GM21515 (cell line): Measurements from ENCODE around the gene SBK2.
"Not testable (repeated sequence)": the region's sequence is repeated elsewhere in the genome, so short reads cannot be mapped to it uniquely, and the experiment has no call there.

Experiments used
- ATAC-seq: cut with Tn5 transposase; IDR thresholded peaks from one replicate; pipeline ENCODE4 v1.9.1; 2021; ENCODE audit not compliant: unreplicated experiment

The SBK2 gene

GRCh38 chr19:55503502-55504251 is 33.3 kb downstream of the SBK2 start:
- ATAC-seq: peak; percentile 92

- ATAC-seq: no peak
These were observed 33.8 kb downstream of the SBK2 start for GRCh38 chr19:55503157-55503501.

- no peak for ATAC-seq
These were observed 34.6 kb downstream of the SBK2 start for GRCh38 chr19:55502197-55502952.

DNA sequence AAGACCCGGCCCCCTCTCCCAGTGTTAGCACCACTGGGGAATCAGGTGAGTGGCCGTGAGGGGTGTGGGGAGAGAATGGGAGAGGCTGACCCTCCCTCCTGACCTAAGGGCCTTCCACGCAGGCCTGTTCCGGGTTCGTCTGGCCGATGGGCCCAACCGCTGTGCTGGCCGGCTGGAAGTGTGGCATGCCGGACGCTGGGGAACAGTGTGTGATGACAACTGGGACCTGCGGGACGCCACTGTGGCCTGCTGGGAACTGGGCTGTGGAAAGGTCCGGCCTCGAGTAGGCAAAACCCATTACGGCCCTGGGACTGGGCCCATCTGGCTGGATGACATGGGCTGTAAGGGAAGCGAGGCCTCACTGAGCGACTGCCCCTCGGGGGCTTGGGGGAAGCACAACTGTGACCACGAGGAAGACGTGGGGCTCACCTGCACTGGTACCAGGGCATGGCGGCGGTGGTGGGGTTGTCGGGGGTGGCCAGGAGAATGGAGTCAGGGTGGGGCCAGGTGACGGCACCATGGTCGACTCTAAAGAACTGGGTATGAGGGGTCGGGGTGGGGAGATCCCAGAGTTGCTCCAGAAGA is 36.5 kb downstream of the SBK2 start:
- no peak for ATAC-seq

DNA sequence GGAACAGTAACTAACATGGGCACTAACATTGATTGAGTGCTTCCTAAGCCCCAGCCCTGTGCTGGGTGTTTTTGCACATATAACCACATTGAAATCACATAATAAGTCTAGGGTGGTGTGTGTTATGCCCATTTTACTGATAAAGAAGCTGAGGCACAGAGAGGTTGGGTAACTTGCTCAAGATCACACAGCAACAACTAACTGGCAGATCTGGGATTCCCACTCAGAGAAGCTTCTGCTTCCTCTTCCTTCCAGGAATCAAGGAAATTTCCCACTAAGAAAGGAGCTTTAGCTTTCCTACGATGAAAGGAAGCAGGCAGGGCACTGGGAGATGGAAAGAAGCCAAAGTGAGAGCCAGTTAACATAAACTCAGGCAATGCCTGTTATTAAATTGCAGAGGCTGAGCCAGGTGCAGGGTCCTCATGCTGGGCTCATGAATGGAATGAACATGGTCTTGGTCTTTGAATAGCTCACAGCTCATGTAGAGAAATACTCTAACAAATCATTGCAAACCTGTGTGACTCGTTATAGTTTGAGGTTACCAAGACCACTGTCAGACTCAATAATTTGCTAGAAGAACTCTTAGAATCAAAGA is 38.6 kb downstream of the SBK2 start:
- no peak for ATAC-seq

DNA sequence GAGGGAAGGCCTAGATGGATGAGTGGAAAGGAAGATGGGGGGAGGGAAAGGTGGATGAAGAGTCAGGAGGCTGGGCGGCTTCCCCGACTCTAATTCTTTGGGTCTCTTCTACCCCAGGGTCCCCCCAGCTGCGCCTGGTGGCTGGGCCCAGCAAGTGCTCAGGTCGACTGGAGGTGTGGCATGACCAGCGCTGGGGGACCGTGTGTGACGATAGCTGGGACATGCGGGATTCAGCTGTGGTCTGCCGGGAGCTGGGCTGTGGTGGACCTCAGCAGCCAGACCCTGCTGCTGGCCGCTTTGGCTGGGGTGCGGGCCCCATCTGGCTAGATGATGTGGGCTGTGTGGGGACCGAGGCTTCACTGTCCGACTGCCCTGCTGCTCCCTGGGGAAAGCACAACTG is 39.2 kb downstream of the SBK2 start:
- no peak for ATAC-seq

- ATAC-seq: not testable (repeated sequence)
These were observed 40.1 kb downstream of the SBK2 start for GRCh38 chr19:55496820-55497219.

DNA sequence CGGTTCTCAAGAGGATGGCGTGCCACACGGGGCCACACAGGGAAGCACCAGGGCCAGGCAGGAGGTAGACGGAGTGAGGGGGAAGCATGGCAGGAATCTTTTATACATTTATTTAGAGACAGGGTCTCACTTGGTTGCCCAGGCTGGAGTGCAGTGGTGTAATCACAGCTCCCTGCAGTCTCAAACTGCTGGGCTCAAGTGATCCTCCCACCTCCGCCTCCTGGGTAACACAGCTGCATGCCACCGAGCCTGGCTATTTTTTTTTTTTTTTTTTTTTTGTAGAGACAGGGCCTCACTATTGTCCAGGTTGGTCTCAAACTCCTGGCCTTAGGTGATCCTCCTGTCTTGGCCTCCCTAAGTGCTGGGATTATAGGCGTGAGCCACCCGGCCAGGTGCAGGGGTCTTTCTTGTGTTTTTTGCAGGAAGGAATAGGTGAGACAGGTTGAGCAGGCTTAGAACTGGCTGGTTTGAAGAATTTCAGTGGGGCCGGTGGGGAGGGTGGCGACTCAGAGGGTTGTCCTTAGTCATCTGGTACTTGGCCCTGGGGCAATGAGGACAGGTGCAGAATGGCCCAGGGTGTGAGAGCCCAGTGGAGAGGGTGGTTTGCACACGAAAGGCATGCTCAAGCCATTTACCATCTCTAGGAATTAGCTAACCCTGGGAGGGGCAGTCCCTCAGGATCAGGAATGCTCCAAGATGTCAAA is 41.1 kb downstream of the SBK2 start:
- ATAC-seq: no peak

- no peak for ATAC-seq
These were observed 42.7 kb downstream of the SBK2 start for GRCh38 chr19:55494172-55494761.

GRCh38 chr19:55493645-55494171 is 43.2 kb downstream of the SBK2 start:
- no peak for ATAC-seq

GRCh38 chr19:55493052-55493644 is 43.8 kb downstream of the SBK2 start:
- ATAC-seq: no peak

GRCh38 chr19:55492362-55492944 is 44.5 kb downstream of the SBK2 start:
- ATAC-seq: no peak

DNA sequence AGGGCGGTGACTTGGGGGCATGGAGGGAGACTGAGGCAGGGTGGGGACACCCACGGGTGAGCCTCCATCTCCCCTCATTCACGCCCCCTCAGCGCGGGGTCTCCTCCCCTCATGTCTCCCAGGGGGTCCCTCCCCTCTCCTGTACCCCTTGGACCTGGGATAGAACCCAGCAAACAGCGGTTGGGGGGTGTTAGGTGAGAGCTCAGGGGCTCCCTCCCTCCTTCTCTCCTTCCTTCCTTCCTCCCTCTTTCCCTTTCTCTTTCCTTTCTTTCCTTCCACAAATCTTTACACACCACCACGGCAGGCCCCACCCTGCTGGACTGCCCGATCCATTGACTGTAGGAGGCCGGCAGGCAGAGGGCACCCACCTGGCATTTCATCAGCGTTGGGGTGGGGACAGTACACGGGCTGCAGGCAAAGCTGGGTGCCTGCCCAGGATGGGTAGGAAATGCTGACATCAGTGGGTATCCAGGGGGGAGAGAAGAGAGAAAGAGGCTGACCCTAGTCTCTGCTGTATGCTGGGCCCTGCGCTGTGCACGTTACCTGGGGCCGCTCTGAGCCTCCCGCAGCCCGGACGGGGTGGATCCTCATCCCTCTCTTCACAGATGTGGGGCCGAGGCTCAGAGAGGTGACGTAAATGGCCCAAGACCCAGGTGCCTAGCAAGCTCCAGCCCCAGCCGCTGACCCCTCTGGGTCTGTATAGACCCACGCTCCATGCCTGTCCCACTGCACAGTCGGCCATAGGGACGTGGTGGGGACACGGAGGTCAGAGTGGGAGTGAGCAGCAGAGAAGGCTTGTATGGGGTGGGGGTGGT is 45.2 kb downstream of the SBK2 start:
- no peak for ATAC-seq

DNA sequence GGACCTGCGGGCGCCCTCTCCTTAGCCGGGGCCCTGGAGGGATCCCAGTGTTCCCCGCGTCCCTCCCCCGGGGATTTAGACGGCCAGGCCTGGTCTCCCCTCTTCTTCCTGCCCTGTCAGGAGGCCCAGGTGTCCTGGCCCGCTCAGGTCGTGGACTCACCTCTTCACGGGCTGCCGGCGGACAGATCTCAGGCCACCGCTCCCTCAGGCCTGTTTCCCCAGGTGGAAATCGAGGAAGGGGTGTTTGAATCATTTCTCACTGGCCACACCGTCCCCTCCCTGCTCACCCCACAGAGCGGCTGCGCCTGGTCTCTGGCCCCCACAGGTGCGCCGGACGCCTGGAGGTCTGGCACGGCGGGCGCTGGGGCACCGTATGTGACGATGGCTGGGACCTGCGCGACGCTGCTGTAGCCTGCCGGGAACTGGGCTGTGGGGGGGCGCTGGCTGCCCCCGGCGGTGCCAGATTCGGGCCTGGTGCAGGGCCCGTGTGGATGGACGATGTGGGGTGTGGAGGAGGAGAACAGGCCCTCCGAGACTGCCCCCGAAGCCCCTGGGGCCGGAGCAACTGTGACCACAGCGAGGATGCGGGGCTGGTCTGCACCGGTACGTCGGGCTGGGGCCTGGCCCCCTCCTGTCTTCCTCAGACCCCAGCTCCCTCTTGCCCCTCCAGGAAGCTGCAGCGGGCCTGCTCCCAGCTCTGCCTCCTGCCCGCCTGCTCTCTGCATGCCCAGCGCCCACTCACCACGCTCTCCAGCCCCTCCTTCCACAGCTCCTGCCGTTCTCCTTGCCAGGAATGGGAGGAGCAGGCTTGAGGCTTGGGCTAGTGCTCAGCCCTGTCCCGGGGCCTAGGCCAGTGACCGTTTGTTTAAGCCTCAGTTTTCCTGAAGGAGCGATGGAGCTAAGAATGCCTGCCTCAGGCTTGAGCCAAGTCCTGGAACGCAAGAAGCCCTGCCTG is 46.2 kb downstream of the SBK2 start:
- ATAC-seq: no peak

GRCh38 chr19:55489711-55490477 is 47.0 kb downstream of the SBK2 start:
- no peak for ATAC-seq

DNA sequence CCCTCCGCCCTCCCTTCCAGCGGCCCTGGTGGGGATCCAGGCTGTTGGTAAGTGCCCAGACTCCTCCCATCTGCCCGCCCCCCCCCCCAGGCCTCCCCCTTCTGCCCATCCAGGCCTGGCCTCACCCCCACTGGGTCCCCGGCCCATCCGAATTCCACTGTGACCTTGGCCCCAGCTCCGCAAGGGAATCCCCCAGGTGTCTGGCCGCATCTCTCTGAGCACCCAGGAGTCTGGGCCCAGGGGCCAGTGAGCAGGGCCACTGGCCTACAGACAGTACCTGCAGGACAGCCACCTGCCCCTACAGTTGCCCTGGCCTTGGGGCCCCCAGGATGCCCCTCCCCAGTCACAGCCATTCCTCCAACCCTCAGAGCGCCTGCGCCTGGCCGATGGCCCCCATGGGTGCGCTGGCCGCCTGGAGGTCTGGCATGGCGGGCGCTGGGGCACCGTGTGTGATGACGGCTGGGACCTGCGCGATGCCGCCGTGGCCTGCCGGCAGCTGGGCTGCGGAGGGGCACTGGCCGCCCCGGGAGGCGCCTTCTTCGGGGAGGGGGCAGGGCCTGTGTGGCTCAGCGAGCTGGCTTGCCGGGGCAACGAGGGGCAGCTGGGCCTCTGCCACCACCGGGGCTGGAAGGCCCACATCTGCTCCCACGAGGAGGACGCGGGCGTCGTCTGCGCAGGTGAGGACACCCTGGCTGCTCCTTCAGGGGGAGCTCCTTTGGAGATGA is 47.8 kb downstream of the SBK2 start:
- no peak for ATAC-seq
